Loucy (cell line): Measurements from ENCODE around the gene NRXN3.

Experiments
- H2AFZ ChIP-seq: fragments of 200-600 bp; sonication (generic); 2 replicates; pipeline ENCODE4 v1.6.0; 2016; ENCODE audit warnings: antibody characterized with exemption, mild to moderate bottlenecking, low read length, moderate library complexity
- H3F3A ChIP-seq: fragments of 200-600 bp; 2 replicates; pipeline ENCODE4 v1.6.0; 2016; ENCODE audit warnings: antibody characterized with exemption, low read depth, mild to moderate bottlenecking
- H3K27me3 ChIP-seq: fragments of 200-600 bp; sonication (generic); 2 replicates; pipeline ENCODE4 v1.6.1; 2014; ENCODE audit warnings: low read length, mild to moderate bottlenecking; ENCODE audit not compliant: insufficient read depth, poor library complexity, severe bottlenecking
- H3K36me3 ChIP-seq: fragments of 200-600 bp; sonication (generic); 2 replicates; pipeline ENCODE4 v1.6.1; 2016; ENCODE audit warnings: low read length; ENCODE audit not compliant: insufficient read depth
- H3K4me1 ChIP-seq: fragments of 200-600 bp; sonication (generic); 2 replicates; pipeline ENCODE4 v1.5.1; 2014; ENCODE audit warnings: low read length, mild to moderate bottlenecking; ENCODE audit not compliant: insufficient read depth, poor library complexity, severe bottlenecking
- H3K4me2 ChIP-seq: fragments of 200-600 bp; sonication (generic); 2 replicates; pipeline ENCODE4 v1.6.0; 2014; ENCODE audit warnings: antibody characterized with exemption, low read length, low read depth, mild to moderate bottlenecking; ENCODE audit not compliant: poor library complexity, severe bottlenecking
- H3K4me3 ChIP-seq: fragments of 200-600 bp; sonication (generic); 2 replicates; pipeline ENCODE4 v1.5.1; 2014; ENCODE audit warnings: low read length, mild to moderate bottlenecking, mixed read lengths; ENCODE audit not compliant: poor library complexity, severe bottlenecking
- H3K79me2 ChIP-seq: fragments of 200-600 bp; sonication (generic); 2 replicates; pipeline ENCODE4 v1.6.1; 2014; ENCODE audit warnings: low read length; ENCODE audit not compliant: insufficient read depth
- H3K9ac ChIP-seq: fragments of 200-600 bp; sonication (generic); 2 replicates; pipeline ENCODE4 v1.6.0; 2014; ENCODE audit warnings: mild to moderate bottlenecking, low read depth, low read length, moderate library complexity; ENCODE audit not compliant: poor library complexity, severe bottlenecking
- H3K9me2 ChIP-seq: fragments of 200-600 bp; sonication (generic); replicated peaks from 2 replicates; pipeline ENCODE4 v1.6.1; 2016; ENCODE audit warnings: low read depth, low read length, mixed read lengths
- H3K9me3 ChIP-seq: fragments of 200-600 bp; sonication (generic); 2 replicates; pipeline ENCODE4 v1.6.1; 2014; ENCODE audit warnings: mild to moderate bottlenecking, antibody characterized with exemption, low read length, low read depth; ENCODE audit not compliant: insufficient read depth
- H4K20me1 ChIP-seq: fragments of 200-600 bp; sonication (generic); 2 replicates; pipeline ENCODE4 v1.6.0; 2014; ENCODE audit warnings: antibody characterized with exemption, low read length, mild to moderate bottlenecking; ENCODE audit not compliant: insufficient read depth, poor library complexity, severe bottlenecking
- CTCF ChIP-seq: fragments of 200-600 bp; sonication (generic); conservative IDR thresholded peaks from 2 replicates; pipeline ENCODE4 v1.5.1; 2014; ENCODE audit warnings: mild to moderate bottlenecking, antibody characterized with exemption, low read length
- EZH2phosphoT487 ChIP-seq: fragments of 200-600 bp; IDR thresholded peaks from 2 replicates; pipeline ENCODE4 v1.6.1; 2018; ENCODE audit warnings: antibody characterized with exemption, mild to moderate bottlenecking, moderate library complexity, borderline replicate concordance

NRXN3 gene

GRCh38 chr14:78524766-78525165 lies 354.6 kb downstream of the NRXN3 start:
- no peak overlapping the region for H3K4me3 ChIP-seq
- TF ChIP-seq EZH2phosphoT487, result no peak
- TF ChIP-seq CTCF, result no peak
- H3K4me2 ChIP-seq, result no peak overlapping the region
- no peaks in the 10 kb centered on the region for H4K20me1 ChIP-seq
- H3K9ac ChIP-seq, result no peak overlapping the region
- no peaks in the 10 kb centered on the region for H3K36me3 ChIP-seq
- H2AFZ ChIP-seq, result no peak overlapping the region
- no peaks in the 10 kb centered on the region for H3F3A ChIP-seq
- H3K79me2 ChIP-seq, result no peaks in the 10 kb centered on the region
- H3K9me3 ChIP-seq, result no peaks in the 10 kb centered on the region
- H3K9me2 ChIP-seq, result no peaks in the 10 kb centered on the region
- H3K27me3 ChIP-seq, result no peaks in the 10 kb centered on the region
- no peaks in the 10 kb centered on the region for H3K4me1 ChIP-seq

GRCh38 chr14:78530078-78530477 lies 359.9 kb downstream of the NRXN3 start:
- Histone ChIP-seq H3K4me2 (no peak overlapping the region), H3K9me3 (no peaks in the 10 kb centered on the region), H3K36me3 (no peaks in the 10 kb centered on the region), H3K4me1 (no peaks in the 10 kb centered on the region), H4K20me1 (no peaks in the 10 kb centered on the region), H3K9me2 (no peaks in the 10 kb centered on the region), H2AFZ (no peak overlapping the region), H3F3A (no peaks in the 10 kb centered on the region), H3K4me3 (no peak overlapping the region), H3K27me3 (no peaks in the 10 kb centered on the region), H3K9ac (no peak overlapping the region), H3K79me2 (no peaks in the 10 kb centered on the region)
- TF ChIP-seq EZH2phosphoT487 (no peak), CTCF (no peak)

- Histone ChIP-seq H3K36me3 (no peaks in the 10 kb centered on the region), H3F3A (no peaks in the 10 kb centered on the region), H3K9me3 (no peaks in the 10 kb centered on the region), H3K4me3 (no peak overlapping the region), H3K27me3 (no peaks in the 10 kb centered on the region), H3K9ac (no peak overlapping the region), H3K9me2 (no peaks in the 10 kb centered on the region), H4K20me1 (no peaks in the 10 kb centered on the region), H2AFZ (no peak overlapping the region), H3K4me1 (no peaks in the 10 kb centered on the region), H3K79me2 (no peaks in the 10 kb centered on the region), H3K4me2 (no peak overlapping the region)
- TF ChIP-seq EZH2phosphoT487, result no peak
- no peak for TF ChIP-seq CTCF
Measured at GRCh38 chr14:78534141-78534540, 364.0 kb downstream of the NRXN3 start.
